ENCODE data around the gene PCBP3. TPM values are rescaled to one million over a fixed set of nuclear protein-coding genes. Genes with fewer than 3 reads are reported as not detected.
"Not testable (repeated sequence)": the region's sequence is repeated elsewhere in the genome, so short reads cannot be mapped to it uniquely, and the experiment has no call there.

Gene PCBP3
- total RNA-seq, 1 donor from 2014 or later = 7.1 TPM

DNA sequence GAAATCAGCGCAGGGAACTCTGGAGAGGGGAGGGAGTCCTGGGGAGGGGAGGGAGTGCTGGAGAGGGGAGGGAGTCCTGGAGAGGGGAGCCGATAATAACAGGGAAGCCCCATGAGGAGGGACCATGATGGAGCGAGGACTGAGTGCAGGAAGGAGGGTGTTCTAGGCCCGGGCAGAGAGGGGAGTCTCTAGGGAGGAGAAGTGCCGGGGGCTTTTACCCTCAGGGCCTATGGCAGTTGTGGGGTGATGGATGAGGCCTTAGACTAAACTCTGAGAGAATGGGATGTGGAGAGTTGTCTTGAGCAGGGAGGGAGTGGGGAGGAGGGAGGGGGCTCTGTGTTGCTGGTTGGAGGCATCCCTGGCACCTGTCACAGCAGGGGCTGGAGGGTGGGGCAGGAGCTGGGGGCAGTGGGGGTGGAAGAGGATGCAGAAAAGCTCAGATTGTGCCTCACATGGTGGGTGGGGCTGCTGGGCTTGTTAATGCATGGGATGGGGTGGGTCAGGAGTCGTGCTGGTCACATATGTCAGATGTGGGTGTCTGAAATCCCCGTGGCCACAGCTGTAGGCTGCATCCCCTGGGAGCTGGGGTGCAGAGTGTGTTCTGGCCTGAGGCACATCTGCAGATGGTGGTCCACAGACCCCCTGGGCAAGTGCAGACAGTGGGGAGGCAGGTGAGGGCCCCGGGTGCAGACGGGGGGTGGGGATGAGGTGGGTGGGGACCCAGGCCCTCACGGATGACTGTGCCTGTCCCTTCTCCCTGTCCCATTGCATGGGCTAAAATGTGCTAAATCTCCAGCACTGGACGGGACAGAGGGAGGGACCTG, 249.6 kb downstream of the PCBP3 start:
- no peak for DNase-seq (ENCODE audit: low spot score)

DNA sequence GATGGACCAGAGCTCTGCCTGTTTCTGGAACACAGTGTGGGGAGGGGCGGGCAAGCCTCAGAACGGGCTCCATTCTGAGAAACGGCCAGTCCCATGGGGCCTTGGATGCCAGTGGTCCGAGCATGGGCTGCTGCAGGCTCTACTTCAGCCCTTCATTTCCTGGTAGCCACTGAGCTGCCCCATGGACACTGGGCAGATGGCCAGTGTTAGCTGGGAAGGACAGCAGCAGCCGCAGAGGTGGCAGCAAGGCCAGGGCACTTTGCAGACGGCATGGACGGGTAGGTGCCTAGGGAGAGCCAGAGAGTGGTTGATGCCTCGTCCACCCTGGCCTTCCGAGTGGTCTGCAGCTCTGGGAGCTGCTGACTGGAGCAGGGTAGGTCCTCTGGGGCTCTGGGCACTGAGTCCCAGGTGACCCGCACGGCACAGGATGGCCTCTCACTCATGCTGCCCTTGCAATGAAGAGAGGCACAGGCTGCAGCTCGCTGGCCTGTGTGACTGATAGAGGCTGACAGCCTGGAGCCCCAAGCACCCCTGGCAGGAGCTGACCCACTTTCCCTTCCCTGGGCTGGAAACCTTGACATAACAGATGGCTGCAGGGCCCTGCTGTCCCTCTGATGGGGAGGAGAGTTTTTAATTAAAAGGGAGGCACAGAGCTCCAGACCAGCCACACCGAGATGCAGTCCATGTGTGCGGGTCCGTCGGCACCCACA, 250.4 kb downstream of the PCBP3 start:
- DNase-seq (ENCODE audit: low spot score) = no peak

DNA sequence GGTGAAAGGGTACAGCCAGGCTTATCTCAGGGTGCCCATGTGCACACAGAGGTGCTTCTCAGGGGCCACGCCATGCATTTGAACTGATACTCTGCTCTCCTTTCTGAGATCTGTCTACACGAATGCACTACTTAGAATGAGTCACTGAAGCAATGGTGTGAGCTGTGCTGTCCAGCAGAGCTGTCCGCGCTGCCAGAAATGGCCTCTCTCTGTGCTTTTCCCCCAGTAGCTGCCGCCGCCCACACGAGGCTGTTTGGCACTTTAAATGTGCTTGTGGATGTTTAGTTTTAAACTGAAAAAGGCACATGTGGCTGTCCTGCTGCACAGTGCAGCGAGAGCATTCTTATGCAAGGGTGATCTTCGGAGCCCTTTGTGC, 250.9 kb downstream of the PCBP3 start:
- DNase-seq (ENCODE audit: low spot score) = no peak

DNA sequence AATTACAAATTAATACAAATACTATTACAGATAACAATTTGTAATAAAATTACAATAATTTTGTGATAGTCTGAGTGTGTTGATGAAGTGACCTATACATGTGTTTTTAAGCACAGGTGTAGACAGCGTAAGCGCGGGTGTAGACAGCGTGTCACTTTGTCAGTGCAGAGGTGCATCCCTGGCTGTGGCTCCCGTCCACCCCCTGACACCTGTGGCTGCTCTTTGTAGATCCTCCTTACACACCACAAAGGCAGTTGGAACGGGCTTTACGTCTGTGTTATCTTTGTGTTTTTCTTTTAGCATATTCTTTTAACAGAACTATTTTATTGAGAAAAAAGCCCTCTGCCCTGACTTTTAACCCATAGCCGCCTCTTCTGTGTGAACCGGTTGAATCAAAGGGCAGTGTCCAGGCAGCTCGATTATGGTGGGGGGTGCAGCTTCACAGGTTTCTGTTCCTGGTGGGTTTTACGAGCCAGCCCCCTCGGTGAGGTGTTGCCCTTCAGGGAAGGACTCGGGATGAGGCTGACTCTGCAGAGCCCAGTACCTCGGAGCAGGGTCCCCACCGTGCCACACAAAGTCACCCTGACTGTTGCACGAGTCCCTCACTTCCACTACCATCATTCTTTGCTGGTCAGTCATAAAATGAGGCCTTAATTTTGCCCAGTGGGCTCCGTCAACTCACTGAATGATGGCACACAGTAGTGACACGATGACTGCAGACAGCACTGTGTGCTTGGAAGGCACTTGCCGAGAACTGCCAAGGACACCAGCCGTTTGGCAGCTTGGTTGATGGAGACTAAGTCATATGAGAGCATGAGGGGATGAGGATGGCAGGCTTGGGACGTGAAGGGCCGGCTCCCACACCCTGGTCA, 251.6 kb downstream of the PCBP3 start:
- no peak for DNase-seq (ENCODE audit: low spot score)

DNA sequence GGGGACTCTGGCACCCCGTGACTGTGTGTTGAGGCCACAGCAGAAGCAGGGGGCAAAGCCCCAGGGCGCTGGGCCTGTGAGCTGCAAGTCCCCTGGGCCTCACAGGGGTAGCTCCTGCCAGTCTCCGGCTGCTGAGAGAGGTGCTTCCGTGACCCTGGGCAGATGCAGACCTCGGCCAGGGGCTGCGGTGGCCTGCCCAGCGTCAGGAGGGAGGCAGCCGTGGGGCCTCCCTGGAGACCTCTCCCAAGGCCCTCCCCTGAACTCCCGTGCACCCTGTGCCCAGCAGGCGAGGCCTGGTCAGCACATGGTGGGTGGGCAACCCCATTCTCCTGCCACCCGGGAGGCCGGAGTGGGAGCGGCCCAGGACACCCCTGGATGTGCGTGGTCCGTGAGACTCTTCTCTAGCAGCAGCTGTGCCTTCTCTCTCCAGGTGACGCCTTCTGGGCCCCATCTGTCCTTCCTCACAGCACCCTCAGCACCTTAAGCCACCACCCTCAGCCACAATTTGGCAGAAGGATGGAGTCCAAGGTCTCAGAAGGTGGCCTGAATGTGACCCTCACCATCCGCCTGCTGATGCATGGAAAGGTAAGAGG, 252.3 kb downstream of the PCBP3 start:
- no peak for DNase-seq (ENCODE audit: low spot score)

DNA sequence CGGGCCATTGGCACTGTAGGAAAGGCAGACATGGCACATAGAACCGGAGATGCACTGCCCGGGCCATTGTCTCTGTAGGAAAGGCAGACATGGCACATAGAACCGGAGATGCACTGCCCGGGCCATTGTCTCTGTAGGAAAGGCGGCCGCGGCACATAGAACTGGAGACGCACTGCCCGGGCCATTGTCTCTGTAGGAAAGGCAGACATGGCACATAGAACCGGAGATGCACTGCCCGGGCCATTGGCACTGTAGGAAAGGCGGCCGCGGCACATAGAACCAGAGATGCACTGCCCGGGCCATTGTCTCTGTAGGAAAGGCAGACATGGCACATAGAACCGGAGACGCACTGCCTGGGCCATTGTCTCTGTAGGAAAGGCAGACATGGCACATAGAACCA, 252.9 kb downstream of the PCBP3 start:
- DNase-seq (ENCODE audit: low spot score) = not testable (repeated sequence)

DNA sequence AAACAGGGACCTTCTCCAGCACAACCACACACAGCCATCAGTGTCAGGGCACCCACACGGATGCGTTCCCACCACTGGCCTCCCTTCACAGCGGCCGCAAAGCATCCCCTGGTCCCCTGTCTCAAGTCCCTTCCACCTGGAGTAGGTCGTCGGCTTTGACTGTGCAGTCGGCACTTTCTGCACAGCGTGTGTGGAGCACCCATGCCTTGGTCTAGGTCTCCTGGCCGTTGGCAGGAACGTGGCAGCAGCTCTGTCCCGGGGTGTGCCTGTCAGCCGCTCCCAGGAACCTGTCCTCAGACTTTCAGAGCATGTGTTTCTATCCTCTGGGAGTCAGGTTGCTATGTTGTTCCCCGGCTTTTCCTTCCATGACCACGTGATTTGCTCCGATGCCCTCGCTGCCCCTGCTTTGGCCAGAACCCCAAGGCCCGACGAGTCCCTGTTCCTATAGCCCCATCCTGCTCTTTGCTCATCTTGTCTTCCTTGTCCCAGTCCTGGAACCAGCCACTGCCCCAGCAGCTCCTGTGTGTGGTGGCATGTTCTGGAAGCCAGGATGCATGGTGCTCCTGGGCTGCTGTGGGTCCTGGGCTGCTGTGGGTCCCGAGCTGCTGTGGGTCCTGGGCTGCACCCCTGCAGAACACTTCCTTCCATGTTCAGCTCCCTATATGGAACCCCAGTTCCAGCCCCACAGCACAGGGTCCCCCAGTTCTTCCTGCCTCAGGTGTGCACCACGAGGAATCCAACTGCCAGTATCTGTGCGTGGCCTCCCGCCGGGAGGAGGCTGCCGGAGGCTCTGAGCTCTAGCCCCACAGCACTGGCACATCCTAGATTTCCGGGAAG, 253.9 kb downstream of the PCBP3 start:
- no peak for DNase-seq (ENCODE audit: low spot score)

DNA sequence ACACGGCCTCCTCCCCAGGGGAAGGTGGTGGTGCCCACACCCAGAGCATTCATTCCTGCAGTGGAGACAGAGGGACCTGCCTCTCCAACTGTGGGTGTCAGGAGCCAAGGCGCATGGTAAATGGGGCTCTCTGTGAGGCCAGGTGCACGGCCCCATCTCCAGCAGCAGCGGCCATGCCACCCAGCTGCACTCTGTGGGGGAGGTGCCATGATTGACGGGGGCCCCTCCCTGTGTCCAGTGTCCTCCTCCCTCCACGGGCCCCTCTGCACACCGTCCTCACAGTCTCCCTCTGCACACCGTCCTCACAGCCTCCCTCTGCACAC, 254.5 kb downstream of the PCBP3 start:
- no peak for DNase-seq (ENCODE audit: low spot score)

DNA sequence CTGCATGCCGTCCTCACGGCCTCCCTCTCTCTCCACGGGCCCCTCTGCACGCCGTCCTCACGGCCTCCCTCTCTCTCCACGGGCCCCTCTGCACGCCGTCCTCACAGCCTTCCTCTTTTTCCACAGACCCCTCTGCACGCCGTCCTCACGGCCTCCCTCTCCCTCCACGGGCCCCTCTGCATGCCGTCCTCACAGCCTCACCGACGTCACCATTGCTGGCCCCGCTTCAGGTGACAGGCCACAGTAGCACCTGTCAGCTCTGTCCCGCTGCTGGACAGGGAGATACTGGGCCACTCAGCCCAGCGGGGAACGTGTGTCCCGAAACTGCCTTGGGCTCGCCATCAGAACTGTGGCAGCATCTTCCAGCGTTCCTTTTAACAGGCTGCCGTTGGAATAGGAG, 255.3 kb downstream of the PCBP3 start:
- no peak for DNase-seq (ENCODE audit: low spot score)

DNA sequence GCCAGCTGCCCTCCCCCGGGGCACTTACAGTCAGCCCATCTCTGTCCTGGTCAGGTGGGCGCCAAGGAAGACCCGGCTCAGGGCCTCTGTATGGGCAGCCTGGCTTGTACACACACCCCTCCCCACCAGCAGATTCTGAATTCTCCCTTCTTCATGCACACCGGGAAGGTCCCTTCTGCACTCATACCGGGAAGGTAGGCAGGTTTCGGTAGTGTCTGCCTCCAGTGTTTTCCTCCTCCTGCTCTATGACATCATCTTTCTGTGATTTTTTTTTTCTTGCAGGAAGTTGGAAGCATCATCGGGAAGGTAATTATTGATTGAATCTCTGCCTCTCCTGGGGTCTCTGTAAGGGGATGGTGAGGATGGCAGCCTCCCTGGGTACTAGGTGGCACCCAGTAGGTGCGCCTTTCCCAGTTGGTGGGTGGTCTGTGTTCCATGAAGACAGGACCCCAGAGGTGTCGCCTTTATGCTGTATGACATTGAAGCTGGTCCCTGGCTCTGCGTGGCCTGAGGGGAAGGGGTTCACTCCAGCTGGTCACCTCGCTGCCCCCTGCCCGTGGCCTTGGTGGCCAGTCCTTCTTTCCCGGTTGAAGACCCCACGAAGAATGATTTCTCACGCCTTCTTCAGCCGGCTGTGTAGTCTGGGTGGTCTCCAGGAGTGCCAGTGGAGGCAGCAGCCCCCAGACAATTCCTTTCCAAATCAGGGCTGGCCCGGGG, 255.9 kb downstream of the PCBP3 start:
- no peak for DNase-seq (ENCODE audit: low spot score)

DNA sequence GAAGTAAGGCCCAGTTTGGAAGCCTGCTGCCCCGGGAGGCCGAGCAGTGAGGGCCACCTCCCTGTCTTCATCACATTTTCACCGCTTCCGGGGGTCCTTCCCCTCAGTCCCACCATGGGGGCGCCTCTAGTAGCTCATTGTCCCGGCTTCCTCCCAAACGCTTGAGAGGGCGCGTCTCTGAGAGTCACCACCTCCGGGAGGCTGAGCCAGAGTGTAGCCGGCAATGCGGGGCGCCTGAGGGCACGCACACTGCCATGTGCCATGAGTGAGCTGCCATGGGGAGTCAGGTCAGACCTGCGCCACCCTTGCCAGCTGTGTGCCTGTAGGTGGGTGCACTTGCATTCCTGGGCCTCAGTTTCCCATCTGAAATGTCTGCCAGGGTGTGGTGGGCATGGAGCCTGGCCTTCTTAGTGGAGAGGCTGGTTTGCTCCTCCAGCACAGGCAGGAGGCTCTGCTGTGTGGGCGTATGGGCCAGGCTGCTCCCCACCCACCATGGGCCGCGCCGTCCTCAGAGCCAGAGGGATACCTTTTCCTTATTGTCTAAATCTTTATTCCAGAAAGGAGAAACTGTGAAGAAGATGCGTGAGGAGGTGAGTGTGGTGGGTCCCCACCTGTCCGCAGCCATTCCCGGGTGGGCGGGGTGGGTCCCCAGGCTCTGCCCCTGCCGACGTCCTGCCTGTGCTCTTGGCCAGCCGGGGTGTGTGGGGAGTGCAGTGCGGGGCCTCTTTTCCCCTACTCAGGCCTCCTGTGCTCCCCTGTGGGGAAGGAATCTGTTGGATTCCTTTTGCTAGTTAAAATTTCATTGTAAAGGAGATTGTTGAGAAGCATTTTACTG, 256.7 kb downstream of the PCBP3 start:
- DNase-seq (ENCODE audit: low spot score) = no peak

DNA sequence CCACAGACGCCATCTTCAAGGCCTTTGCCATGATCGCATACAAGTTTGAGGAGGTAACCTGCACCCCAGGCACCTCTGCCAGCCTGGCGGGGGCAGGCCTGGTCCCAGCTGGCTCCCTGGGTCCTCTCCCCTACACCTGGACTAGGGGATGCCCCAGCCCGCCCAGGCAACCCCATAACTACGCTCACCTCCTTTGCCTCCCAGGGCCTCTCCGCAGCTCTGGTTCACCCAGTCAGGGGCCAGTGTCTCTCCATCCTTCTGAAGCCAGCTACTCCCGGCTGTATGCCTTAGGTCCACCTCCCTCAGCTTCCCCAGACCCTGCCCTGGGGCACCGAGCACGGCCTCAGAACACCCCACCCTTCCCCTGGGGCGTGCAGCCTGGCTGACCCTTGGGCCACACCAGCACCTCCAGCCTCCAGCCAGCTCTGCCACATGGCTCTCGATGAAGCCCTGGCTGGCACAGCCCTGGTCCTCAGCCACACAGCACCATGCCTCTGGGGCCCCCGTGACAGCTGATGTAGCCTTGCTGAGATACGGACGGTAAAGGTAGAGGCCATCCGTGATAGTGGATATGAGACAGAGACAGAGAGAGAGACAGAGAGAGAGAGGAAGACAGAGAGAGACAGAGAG, 257.7 kb downstream of the PCBP3 start:
- DNase-seq (ENCODE audit: low spot score) = no peak

DNA sequence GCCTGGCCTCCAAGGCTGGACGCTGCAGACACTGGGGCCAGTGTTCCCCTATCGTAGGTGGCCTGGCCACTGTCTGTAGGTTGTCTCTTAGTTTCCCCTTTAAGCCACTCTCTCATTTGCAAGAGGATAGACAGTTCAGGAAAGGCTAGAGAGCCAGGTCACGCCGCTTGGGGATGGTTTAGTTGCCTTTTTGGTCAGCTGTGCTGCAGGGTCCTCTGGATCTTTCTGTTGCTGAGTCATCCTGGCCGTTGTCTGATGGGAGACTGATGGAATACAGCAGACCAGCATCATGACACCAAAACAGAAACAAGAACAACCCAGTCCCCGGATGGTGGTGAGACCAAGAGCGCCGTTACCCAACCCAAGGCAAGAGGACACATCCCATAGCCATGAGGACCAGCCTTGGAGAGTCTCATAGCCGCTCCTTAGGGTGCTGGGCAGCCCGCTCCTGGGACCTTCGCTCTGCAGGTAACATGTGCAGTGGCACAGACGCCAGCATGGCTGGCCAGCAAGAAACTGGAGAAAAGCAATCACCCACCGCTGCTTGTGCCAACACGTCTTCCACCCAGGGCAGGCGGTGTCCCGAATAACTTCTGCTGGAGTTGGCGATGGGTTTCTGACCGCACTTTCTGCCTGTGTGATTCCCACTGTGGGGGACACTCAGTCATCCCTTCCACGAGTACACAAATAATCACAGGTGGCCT, 258.9 kb downstream of the PCBP3 start:
- DNase-seq (ENCODE audit: low spot score) = no peak

DNA sequence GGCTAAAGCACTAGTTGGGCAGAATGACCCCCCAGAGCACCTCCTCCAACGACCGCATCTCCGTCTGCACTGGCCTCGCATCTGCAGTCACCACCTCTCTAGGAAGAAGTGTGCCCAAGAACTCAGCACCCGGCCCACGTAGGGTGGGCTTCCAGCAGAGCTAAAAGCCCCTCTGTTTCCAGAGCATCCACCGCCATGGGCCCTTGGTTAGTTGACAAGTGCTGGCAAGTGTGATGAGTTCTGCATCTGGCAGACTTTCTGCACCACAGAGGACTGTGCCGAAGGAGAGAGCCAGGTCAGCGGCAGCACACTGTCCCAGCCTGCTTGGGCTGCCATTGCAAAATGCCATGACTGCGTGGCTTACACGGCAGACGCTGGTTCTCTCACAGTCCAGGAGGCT, 261.7 kb downstream of the PCBP3 start:
- DNase-seq (ENCODE audit: low spot score) = no peak

DNA sequence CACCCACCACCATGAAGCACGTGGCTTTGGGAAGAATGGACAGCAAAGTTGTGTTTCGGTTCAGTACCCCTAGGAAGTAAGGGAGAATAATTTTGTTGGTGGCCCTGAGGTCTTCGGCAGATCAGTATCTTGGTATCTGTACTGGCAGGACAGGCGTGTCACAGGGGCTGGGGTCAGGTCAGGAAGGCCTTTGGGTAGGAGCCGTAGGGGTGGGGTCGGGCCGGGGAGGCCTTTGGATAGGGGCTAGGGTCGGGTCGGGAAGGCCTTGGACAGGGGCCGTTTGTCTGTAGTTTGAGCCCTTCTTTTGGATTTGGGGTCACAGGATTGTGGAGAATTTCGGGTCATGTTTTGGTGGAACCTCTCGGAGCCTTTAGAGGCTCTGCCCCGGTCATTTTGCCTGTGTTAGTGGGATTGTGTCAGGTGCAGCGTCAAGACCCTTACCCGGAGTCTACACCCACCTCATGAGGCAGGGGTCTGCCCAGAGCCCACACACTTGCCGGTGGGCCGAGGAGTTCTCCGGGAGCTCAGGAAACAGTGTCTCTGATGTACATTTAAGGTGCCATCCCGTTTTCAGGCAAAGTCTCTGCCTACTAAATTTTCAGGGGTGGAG, 262.8 kb downstream of the PCBP3 start:
- DNase-seq (ENCODE audit: low spot score) = no peak

DNA sequence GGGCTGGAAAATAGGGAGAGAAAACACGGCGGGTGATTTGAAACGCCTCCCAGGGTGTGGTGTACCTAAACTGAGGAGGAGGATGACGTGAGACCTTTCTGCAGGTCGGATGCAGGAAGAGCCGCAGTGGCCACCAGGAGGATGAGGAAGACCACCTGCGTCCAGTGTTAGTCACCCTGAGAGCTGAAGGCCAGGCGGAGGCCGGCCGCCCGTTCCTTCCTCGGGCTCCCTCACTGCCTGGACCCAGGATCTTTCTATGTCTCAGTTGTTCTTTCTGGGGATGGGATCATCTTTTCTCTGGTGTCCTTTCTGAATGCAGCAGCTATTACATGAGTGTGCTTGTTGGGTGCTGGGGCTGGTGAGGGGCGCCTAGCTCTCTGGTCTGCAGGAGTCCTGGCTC, 263.3 kb downstream of the PCBP3 start:
- no peak for DNase-seq (ENCODE audit: low spot score)

DNA sequence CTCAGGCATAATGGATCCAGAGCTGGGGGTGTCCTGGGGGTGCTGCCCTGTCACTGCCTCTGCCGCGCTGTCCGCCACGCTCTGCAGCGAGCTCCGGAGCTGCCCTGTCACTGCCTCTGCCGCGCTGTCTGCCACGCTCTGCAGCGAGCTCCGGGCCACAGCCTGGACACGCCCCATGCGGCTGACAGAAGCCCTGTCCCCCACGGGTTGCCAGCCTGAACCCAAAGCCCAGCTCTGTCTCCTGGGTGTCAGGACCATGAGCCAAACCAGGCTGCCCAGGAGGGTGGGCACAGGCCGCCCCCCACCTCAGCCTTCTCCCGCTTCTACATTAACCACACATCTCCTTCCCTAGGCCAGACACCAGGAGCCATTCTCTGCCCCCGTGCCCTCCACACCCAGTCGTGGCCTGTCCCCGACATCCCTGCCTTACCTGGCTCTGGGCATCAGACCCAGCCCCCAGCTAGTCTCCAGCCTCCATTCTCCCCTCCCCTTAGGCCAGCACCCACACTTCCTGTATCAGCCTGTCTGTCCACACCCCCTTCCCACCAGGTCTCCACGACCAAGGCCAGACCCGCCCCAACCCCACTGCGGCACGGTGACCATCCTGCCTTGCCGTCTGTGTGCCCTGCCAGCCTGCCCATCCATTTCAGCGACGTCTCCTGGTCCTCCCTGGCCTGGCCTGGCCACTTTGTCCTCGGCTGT, 265.2 kb downstream of the PCBP3 start:
- no peak for DNase-seq (ENCODE audit: low spot score)

All from ureter (tissue), 1 donor.